ENCODE results near the gene RNF6. TPM values are rescaled to one million over a fixed set of nuclear protein-coding genes. Genes with fewer than 3 reads are reported as not detected.

RNF6 gene
- total and polyA plus RNA-seq, 10 of the 15 experiments (the other 5 are each of a cell fraction or from before 2014, with no cell fraction given), result 19.0 to 54.0 (median 33.8) TPM

DNA sequence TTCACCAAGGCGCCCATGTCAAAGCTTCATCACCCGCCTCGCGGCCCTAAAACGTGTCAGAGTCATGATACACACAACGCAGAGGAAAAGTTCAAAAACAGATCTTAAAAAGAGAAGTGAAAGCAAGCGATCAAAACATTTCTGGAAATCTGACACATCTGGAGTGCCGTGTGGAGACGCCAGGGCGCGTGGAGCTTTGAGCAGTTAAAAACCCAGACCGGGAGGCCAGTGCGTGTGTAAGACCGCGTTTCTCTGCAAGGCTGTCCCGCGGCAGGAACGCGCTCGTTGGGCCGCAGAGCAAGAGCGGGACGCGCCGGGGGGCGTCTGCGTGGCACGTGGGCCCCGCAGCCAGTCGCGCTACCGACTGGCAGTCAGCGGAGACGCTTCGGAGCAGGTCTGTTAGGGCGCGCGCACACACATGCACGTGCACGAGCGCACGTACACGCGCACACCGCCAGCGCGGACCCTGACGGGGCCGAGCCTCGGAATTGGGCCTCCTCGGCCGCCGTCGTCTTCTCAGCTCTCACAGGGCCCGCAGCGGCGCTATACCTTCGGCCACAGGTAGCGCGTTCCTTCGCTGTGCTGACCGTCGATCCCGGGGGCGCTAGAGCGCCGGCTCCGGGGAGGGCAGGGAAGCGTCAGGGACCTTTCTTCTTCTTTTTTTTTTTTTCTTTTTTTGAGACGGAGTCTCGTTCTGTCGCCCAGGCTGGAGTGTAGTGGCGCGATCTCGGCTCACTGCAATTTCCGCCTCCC, 35.8 kb downstream of the RNF6 start (continued):
- TF ChIP-seq, protein P1, sequence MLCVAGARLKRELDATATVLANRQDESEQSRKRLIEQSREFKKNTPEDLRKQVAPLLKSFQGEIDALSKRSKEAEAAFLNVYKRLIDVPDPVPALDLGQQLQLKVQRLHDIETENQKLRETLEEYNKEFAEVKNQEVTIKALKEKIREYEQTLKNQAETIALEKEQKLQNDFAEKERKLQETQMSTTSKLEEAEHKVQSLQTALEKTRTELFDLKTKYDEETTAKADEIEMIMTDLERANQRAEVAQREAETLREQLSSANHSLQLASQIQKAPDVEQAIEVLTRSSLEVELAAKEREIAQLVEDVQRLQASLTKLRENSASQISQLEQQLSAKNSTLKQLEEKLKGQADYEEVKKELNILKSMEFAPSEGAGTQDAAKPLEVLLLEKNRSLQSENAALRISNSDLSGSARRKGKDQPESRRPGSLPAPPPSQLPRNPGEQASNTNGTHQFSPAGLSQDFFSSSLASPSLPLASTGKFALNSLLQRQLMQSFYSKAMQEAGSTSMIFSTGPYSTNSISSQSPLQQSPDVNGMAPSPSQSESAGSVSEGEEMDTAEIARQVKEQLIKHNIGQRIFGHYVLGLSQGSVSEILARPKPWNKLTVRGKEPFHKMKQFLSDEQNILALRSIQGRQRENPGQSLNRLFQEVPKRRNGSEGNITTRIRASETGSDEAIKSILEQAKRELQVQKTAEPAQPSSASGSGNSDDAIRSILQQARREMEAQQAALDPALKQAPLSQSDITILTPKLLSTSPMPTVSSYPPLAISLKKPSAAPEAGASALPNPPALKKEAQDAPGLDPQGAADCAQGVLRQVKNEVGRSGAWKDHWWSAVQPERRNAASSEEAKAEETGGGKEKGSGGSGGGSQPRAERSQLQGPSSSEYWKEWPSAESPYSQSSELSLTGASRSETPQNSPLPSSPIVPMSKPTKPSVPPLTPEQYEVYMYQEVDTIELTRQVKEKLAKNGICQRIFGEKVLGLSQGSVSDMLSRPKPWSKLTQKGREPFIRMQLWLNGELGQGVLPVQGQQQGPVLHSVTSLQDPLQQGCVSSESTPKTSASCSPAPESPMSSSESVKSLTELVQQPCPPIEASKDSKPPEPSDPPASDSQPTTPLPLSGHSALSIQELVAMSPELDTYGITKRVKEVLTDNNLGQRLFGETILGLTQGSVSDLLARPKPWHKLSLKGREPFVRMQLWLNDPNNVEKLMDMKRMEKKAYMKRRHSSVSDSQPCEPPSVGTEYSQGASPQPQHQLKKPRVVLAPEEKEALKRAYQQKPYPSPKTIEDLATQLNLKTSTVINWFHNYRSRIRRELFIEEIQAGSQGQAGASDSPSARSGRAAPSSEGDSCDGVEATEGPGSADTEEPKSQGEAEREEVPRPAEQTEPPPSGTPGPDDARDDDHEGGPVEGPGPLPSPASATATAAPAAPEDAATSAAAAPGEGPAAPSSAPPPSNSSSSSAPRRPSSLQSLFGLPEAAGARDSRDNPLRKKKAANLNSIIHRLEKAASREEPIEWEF (IDR thresholded peaks at IDR 0.05; ENCODE audit: insufficient replicate concordance, low read depth, low read length), result no peak
- TF ChIP-seq POLR2A (IDR thresholded peaks at IDR 0.05; ENCODE audit: low read depth, low read length), result peak; percentile 90
- TF ChIP-seq, protein P2, sequence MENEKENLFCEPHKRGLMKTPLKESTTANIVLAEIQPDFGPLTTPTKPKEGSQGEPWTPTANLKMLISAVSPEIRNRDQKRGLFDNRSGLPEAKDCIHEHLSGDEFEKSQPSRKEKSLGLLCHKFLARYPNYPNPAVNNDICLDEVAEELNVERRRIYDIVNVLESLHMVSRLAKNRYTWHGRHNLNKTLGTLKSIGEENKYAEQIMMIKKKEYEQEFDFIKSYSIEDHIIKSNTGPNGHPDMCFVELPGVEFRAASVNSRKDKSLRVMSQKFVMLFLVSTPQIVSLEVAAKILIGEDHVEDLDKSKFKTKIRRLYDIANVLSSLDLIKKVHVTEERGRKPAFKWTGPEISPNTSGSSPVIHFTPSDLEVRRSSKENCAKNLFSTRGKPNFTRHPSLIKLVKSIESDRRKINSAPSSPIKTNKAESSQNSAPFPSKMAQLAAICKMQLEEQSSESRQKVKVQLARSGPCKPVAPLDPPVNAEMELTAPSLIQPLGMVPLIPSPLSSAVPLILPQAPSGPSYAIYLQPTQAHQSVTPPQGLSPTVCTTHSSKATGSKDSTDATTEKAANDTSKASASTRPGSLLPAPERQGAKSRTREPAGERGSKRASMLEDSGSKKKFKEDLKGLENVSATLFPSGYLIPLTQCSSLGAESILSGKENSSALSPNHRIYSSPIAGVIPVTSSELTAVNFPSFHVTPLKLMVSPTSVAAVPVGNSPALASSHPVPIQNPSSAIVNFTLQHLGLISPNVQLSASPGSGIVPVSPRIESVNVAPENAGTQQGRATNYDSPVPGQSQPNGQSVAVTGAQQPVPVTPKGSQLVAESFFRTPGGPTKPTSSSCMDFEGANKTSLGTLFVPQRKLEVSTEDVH (IDR thresholded peaks at IDR 0.05; ENCODE audit: low read depth, partially characterized antibody), result no peak
- TF ChIP-seq RUNX3 (IDR thresholded peaks at IDR 0.05; ENCODE audit: low read length), result 0 out of 2 replicates have a peak, but pooled peaks have one; percentile 21
- no peak; the same call in 1 of the 2 replicates for TF ChIP-seq SMARCA5 (IDR thresholded peaks at IDR 0.05)
- no peak for TF ChIP-seq HDAC2 (IDR thresholded peaks at IDR 0.05)
- TF ChIP-seq, protein P3, sequence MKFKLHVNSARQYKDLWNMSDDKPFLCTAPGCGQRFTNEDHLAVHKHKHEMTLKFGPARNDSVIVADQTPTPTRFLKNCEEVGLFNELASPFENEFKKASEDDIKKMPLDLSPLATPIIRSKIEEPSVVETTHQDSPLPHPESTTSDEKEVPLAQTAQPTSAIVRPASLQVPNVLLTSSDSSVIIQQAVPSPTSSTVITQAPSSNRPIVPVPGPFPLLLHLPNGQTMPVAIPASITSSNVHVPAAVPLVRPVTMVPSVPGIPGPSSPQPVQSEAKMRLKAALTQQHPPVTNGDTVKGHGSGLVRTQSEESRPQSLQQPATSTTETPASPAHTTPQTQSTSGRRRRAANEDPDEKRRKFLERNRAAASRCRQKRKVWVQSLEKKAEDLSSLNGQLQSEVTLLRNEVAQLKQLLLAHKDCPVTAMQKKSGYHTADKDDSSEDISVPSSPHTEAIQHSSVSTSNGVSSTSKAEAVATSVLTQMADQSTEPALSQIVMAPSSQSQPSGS (IDR thresholded peaks at IDR 0.05; ENCODE audit: low read length), result no peak; the same call in 1 of the 2 replicates
- TF ChIP-seq PML (IDR thresholded peaks at IDR 0.05; ENCODE audit: low read length), result no peak
- no peak for TF ChIP-seq WRNIP1 (IDR thresholded peaks at IDR 0.05; ENCODE audit: borderline replicate concordance, low read depth, low read length)
- no peak for TF ChIP-seq CEBPB (IDR thresholded peaks at IDR 0.05; ENCODE audit: borderline replicate concordance in 1 of 2, low read depth in 2 of 2, low read length in 2 of 2)
- 0 out of 2 replicates have a peak, but pooled peaks have one; percentile 33 for TF ChIP-seq BACH1 (IDR thresholded peaks at IDR 0.05; ENCODE audit: borderline replicate concordance)
- TF ChIP-seq, protein P4, sequence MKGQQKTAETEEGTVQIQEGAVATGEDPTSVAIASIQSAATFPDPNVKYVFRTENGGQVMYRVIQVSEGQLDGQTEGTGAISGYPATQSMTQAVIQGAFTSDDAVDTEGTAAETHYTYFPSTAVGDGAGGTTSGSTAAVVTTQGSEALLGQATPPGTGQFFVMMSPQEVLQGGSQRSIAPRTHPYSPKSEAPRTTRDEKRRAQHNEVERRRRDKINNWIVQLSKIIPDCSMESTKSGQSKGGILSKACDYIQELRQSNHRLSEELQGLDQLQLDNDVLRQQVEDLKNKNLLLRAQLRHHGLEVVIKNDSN (IDR thresholded peaks at IDR 0.05; ENCODE audit: borderline replicate concordance, extremely low read length, insufficient read depth, low read depth, low read length), result peak; percentile 67
- TF ChIP-seq CBFB (IDR thresholded peaks at IDR 0.05; ENCODE audit: low read depth), result no peak
- no peak for TF ChIP-seq ESRRA (IDR thresholded peaks at IDR 0.05; ENCODE audit: low read length)
- peak in 1 of 2 experiments; percentile 97; a peak in 3 of 4 replicates for TF ChIP-seq BHLHE40 (IDR thresholded peaks at IDR 0.05; ENCODE audit: borderline replicate concordance in 1 of 2, low read depth in 2 of 2, low read length in 1 of 2)
- TF ChIP-seq SP1 (IDR thresholded peaks at IDR 0.05; ENCODE audit: low read depth, low read length), result no peak
- no peak for TF ChIP-seq SIN3A (IDR thresholded peaks at IDR 0.05; ENCODE audit: low read depth, low read length)
- TF ChIP-seq JUNB (IDR thresholded peaks at IDR 0.05), result no peak
- no peak for TF ChIP-seq EP300 (IDR thresholded peaks at IDR 0.05; ENCODE audit: borderline replicate concordance in 1 of 2, control insufficient read depth in 1 of 2, low read depth in 2 of 2, low read length in 2 of 2)
- peak; percentile 71 to 74; a peak in 3 of 4 replicates for TF ChIP-seq IKZF2 (IDR thresholded peaks at IDR 0.05)
